Peyer's patch (tissue), 4 donors: ENCODE results near the gene BRMS1. TPM values are rescaled to one million over a fixed set of nuclear protein-coding genes. Genes with fewer than 3 reads are reported as not detected.

Experiments used
- DNase-seq, 3 donors: peaks; one replicate each; pipeline ENCODE4 v3.0.0-alpha.2; 2017 to 2019
- H3K27ac ChIP-seq, 4 donors: fragments of 200-600 bp; sonication (generic); one replicate each; pipeline ENCODE4 v1.5.1; 2016 to 2019
- H3K27me3 ChIP-seq, 2 donors: fragments of 200-600 bp; sonication (generic); one replicate each; pipeline ENCODE4 v1.5.1; 2019
- H3K36me3 ChIP-seq, 3 donors: fragments of 200-600 bp; sonication (generic); one replicate each; pipeline ENCODE4 v1.5.1; 2016 to 2019
- H3K4me1 ChIP-seq, 4 donors: fragments of 200-600 bp; sonication (generic); one replicate each; pipeline ENCODE4 v1.5.1; 2016 to 2019
- H3K4me3 ChIP-seq, 4 donors: fragments of 200-600 bp; sonication (generic); 1 replicate in 3 of 4; 2 replicates in 1 of 4; pipeline ENCODE4 v1.5.1; 2016 to 2019; ENCODE audit warnings: mild to moderate bottlenecking in 1 of 4
- H3K9me3 ChIP-seq, 4 donors: fragments of 200-600 bp; sonication (generic); one replicate each; pipeline ENCODE4 v1.5.1; 2016 to 2019; ENCODE audit warnings: mild to moderate bottlenecking in 1 of 4
- CTCF ChIP-seq, 6 experiments: fragments of 450-650 bp in 4 of 6; fragments of 200-600 bp in 2 of 6; sonication (generic) in 1 of 6; IDR thresholded peaks; one replicate each; pipeline ENCODE4 v1.5.1; 2017 to 2019; ENCODE audit warnings: antibody characterized with exemption in 6 of 6, mild to moderate bottlenecking in 3 of 6, moderate library complexity in 1 of 6
- POLR2A ChIP-seq, 2 donors: fragments of 450-650 bp; IDR thresholded peaks; one replicate each; pipeline ENCODE4 v1.5.1; 2017; ENCODE audit warnings: antibody characterized with exemption in 2 of 2, mild to moderate bottlenecking in 2 of 2, moderate library complexity in 2 of 2
- total RNA-seq, 4 donors: library from RNA; depleted of rRNA; stranded (reverse); fragments of >200 nt; gene quantifications; one replicate each; pipeline ENCODE4 v1.1.0, GENCODE V29; 2016

BRMS1 gene
- total RNA-seq, 4 donors from 2014 or later, result 36.9 to 63.5 (median 50.3) TPM

GRCh38 chr11:66338276-66339161 lies 6.4 kb downstream of the BRMS1 start:
- no peak overlapping the region for H3K4me3 ChIP-seq
- no peak for TF ChIP-seq CTCF (IDR thresholded peaks at IDR 0.05)
- TF ChIP-seq POLR2A (IDR thresholded peaks at IDR 0.05), result no peak
- peaks cover 5 to 35% (median 19%) of the 10 kb centered on the region in 4 donors for H3K4me1 ChIP-seq
- H3K27ac ChIP-seq, result no peak overlapping the region
- peaks cover 0 to 56% (median 0%) of the 10 kb centered on the region in 3 donors for H3K36me3 ChIP-seq
- no peak for DNase-seq
- no peaks in the 10 kb centered on the region for H3K9me3 ChIP-seq
- H3K27me3 ChIP-seq, result no peaks in the 10 kb centered on the region

DNA sequence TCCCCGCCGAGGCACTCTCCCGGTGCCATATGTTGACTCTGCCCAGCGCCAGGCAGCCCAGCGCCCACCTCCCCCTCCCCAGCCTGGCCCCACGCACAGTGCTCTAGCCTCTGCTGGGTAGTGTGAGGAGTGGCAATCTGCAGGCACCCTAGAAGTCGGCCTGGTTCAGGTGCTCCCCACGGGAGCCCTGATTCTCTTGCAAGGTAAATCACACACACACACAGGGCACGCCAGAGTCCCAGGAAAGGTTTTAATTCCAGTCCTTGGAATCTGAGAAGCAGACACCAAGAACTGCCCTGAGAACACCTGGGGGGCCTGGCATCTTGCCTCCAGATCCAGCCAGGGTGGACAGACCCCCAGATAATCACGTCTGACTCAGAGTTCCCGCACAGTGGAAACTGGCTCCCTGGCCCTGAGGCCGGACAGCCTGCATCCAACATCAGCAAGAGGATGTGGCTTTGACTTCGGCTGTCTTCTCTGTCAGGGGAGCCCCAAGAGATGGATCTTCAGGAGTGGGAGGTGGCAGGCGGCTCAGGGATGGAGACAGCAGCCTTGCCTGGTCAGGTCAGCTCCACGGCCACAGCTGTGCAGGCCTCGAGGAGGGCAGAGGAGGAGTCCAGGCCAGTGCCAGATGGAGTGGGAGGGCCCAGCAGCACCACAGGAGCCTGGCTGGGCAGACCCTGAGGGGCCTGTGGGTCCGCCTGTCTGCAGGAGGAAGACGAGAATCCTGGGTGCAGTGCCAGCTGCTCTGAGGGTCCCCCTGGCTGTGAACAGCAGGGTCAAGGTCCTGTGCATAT lies 7.6 kb downstream of the BRMS1 start:
- peaks cover 0 to 68% (median 0%) of the 10 kb centered on the region in 3 donors for H3K36me3 ChIP-seq
- TF ChIP-seq POLR2A (IDR thresholded peaks at IDR 0.05), result no peak
- no peak for TF ChIP-seq CTCF (IDR thresholded peaks at IDR 0.05)
- H3K4me3 ChIP-seq, result no peak overlapping the region
- DNase-seq, result no peak
- no peaks in the 10 kb centered on the region for H3K9me3 ChIP-seq
- H3K27me3 ChIP-seq, result no peaks in the 10 kb centered on the region
- H3K27ac ChIP-seq, result peak overlapping the region in 3 of 4 donors; percentile 61 to 72 (median 67)
- H3K4me1 ChIP-seq, result peaks cover 5 to 31% (median 19%) of the 10 kb centered on the region in 4 donors

GRCh38 chr11:66336234-66337102 lies 8.4 kb downstream of the BRMS1 start, which contains the start of gene RIN1:
Gene RIN1 (minus strand): TSS chr11:66336434. CDS start chr11:66336402, 32 bp downstream.
- Histone ChIP-seq H3K36me3 (peaks cover 0 to 69% (median 0%) of the 10 kb centered on the region in 3 donors), H3K27me3 (no peaks in the 10 kb centered on the region), H3K4me1 (peaks cover 5 to 31% (median 19%) of the 10 kb centered on the region in 4 donors), H3K27ac (peak within 1 kb of the TSS; percentile 61 to 81 (median 70)), H3K9me3 (no peaks in the 10 kb centered on the region), H3K4me3 (peak within 1 kb of the TSS; percentile 42 to 92 (median 61))
- peak; percentile 26 to 45 for TF ChIP-seq POLR2A (IDR thresholded peaks at IDR 0.05)
- TF ChIP-seq CTCF (IDR thresholded peaks at IDR 0.05), result peak in 2 of 6 experiments; percentile 19 to 27
- DNase-seq, result peak; percentile 44 to 79 (median 73)

DNA sequence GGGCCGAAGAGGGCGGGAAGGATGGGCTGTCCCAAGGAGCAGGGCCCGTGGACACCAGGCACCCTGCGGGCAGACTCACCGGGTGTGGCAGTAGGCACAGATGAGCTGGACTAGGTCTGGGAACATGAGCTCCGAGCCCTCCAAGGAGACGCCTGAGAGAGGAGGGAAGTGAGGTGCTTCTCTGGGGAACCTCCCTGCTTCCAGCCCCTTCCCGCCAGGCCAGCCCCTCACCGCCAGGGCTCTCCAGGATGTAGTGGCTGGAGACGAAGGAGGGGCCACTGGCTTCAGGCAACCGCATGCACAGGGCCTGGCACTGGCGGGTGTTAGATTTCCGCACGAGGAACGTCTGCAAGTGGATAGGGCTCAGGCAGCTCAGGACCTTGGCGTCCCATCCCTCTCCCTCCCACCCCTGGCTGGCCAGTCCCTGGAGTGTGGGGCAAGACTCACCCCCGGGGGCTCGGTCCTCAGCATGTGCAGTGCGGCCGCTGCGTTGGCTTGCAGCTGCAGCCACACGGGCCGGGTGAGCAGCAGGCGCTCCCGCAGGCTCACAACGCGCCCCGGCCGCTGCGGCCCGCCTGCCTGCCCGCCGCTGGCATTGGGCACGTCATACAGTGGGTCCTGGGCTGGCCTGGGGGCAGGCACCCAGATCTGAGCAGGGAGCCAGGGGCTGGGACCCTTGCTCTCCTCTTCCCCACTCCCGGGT lies 9.2 kb downstream of the BRMS1 start:
- Histone ChIP-seq H3K9me3 (no peaks in the 10 kb centered on the region), H3K4me1 (peaks cover 5 to 31% (median 19%) of the 10 kb centered on the region in 4 donors), H3K4me3 (peak overlapping the region; percentile 42 to 92 (median 61)), H3K27ac (peak overlapping the region; percentile 61 to 81 (median 70)), H3K36me3 (peaks cover 0 to 62% (median 0%) of the 10 kb centered on the region in 3 donors), H3K27me3 (no peaks in the 10 kb centered on the region)
- TF ChIP-seq POLR2A (IDR thresholded peaks at IDR 0.05) (no peak), CTCF (IDR thresholded peaks at IDR 0.05) (no peak)
- no peak for DNase-seq
